Measurements from ENCODE around the gene RNF207. TPM values are rescaled to one million over a fixed set of nuclear protein-coding genes. Genes with fewer than 3 reads are reported as not detected.

RNF207 gene
- total RNA-seq, 1 experiment from 2014 or later: 2.9 TPM

DNA sequence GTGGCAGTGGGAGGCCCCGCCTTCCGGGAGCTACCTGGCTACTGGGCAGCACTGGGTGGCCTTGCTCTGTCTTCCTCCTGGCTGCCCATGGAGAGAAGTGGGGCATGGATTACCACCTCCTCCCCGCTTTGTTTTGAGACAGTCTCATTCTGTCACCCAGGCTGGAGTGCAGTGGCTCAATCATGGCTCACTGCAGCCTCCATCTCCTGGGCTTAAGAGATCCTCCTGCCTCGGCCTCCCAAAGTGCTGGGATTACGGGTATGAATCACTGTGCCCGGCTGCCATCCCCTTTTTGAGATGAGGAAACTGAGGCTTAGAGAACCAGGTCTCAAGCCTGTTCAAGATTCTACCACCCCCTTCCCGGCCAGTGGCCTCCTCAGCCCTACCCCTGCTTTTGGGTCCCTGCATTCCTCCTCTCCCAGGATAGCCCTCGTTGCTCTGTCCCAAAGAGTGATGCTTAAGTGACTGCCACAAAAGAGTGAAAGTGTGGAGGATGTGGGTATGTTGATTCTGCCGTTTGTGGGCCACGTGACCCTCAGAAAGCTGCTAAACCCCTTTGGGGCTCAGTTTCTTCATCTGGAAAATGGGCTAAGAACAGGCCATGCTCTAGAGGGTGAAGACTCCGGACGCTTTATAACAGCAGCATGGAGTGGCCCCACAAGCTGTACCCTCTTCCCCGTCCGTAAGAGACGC lies 45.9 kb downstream of the RNF207 start:
- no peak for DNase-seq (ENCODE audit: low read depth, low spot score)
- in situ Hi-C loops (cut with HindIII; ENCODE audit: low pct_unique_long_range_greater_than_20kb, low sequenced_read_pairs): no loop called here

GRCh38 chr1:6252374-6252710 lies 46.4 kb downstream of the RNF207 start:
- in situ Hi-C loops (cut with HindIII; ENCODE audit: low pct_unique_long_range_greater_than_20kb, low sequenced_read_pairs): no loop called here
- no peak for DNase-seq (ENCODE audit: low read depth, low spot score)

GRCh38 chr1:6253380-6253779 lies 47.5 kb downstream of the RNF207 start:
- in situ Hi-C loops (cut with HindIII; ENCODE audit: low pct_unique_long_range_greater_than_20kb, low sequenced_read_pairs): no loop called here
- no peak for DNase-seq (ENCODE audit: low read depth, low spot score)

DNA sequence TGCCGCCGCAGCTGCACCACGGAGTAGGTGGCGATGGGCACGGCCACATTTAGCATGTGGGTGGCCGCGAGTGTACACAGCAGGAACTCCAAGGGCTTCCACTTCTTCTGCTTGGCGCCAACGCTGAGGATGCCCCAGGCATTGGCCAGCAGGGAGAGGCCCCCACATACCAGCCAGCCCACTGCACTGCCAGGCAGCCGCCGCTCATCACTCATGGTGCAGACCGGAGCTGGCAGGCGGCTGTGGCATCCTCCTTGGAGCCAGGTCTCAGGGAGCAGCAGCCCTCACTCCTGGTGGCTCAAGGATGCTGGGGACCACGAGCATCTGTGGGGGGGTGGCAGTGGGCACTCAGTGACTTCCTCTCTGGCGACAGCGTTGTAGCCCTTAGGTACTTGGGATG lies 48.8 kb downstream of the RNF207 start:
- no peak for DNase-seq (ENCODE audit: low read depth, low spot score)

DNA sequence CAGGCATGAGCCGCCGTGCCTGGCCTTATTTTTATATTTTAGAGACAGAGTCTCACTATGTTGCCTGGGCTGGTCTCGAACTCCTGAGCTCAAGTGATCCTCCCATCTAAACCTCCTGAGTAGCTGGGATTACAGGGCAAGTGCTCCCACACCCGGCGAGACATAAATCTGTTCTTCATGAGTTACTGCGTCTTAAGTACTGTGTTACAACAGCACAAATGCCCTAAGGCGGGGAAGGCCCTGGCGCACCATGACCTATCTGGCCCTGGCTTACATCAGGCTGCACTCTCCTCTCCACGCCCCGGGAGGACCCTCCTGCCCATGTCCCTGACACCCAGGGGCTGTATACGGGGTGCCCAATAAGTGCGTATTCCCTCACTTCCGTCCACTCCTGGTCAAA lies 50.7 kb downstream of the RNF207 start:
- in situ Hi-C loops (cut with HindIII; ENCODE audit: low pct_unique_long_range_greater_than_20kb, low sequenced_read_pairs): no loop called here

More for the DNA sequence above, 48.8 kb downstream of the RNF207 start:
- in situ Hi-C loops (cut with HindIII; ENCODE audit: low pct_unique_long_range_greater_than_20kb, low sequenced_read_pairs): no loop called here

DNA sequence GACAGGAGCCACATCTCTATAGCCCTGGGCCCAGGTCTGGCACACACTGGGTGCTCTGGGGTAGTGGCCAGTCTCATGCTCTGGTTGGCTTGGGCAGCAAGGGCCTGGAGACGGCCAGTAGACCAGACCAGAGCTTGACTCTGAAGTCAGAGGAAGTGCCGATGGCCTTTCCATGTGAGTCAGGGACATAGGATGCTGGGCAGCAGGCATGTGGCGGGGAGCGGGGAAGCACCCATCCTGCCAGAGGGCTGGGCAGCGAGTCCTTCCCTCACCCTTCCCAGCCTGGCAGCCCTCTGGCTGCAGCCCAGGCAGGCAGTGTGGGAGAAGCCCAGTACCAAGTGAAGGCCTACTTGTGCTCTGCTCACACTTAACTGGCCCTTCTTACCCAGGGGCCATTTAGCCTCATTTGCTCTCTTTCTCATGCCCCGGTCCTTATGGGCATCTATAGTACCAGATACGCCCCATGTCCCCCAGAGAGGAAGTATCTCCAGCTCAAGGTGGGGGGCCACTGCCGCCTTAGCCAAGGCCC lies 51.7 kb downstream of the RNF207 start:
- in situ Hi-C loops (cut with HindIII; ENCODE audit: low pct_unique_long_range_greater_than_20kb, low sequenced_read_pairs): no loop called here
- DNase-seq (ENCODE audit: low read depth, low spot score): no peak

More for the DNA sequence above, 50.7 kb downstream of the RNF207 start:
- no peak for DNase-seq (ENCODE audit: low read depth, low spot score)

DNA sequence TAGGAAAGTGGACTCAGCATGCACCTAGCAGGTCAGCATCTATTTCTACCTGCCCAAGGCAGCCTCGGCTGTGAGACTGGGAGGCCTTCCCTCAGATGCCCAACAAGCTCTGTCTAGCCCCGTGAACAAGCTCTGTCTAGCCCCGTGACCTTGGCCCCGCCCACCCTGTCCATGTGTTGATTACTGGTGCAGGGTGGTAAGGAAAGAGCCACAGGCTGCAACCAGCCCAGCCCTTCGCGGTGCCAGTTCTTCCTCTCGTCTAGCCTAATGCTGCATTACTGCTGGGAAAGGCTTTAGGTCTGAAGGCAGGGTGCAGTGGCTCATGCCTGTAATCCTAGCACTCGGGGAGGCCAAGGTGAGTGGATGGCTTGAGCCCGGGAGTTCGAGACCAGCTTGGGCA lies 52.8 kb downstream of the RNF207 start:
- no peak for DNase-seq (ENCODE audit: low read depth, low spot score)
- in situ Hi-C loops (cut with HindIII; ENCODE audit: low pct_unique_long_range_greater_than_20kb, low sequenced_read_pairs): no loop called here

- in situ Hi-C loops (cut with HindIII; ENCODE audit: low pct_unique_long_range_greater_than_20kb, low sequenced_read_pairs): no loop called here
Measured at GRCh38 chr1:6259491-6260362, 53.8 kb downstream of the RNF207 start.

DNA sequence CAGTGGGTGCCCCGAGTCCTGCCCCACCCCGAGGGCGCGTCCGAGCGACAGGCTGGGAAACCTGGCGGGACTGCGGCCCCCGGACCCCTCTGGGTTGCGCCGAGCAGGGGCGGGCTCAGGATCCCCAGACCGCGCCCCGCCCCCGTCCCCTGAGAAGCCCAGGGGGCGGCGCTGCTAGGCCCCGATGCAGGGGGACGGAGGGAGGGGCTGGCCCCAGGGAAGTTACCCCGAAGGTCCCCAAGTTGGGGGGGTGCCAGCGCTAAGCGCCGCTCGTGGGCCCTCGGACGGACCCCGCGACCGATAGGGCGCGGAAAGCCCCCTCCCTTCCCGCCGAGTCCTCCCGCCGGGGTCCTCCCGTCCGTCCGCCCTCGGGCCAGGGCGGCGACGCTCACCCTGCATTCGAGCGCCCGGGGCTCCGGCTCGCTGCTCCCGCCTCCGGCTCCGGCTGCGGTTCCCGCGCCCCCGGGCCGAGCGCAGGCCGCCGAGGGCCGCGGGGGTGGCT lies 54.6 kb downstream of the RNF207 start:
- DNase-seq (ENCODE audit: low read depth, low spot score): no peak
- in situ Hi-C loops (cut with HindIII; ENCODE audit: low pct_unique_long_range_greater_than_20kb, low sequenced_read_pairs): no loop called here

More at GRCh38 chr1:6259491-6260362, 53.8 kb downstream of the RNF207 start:
- DNase-seq (ENCODE audit: low read depth, low spot score): peak; percentile 66

DNA sequence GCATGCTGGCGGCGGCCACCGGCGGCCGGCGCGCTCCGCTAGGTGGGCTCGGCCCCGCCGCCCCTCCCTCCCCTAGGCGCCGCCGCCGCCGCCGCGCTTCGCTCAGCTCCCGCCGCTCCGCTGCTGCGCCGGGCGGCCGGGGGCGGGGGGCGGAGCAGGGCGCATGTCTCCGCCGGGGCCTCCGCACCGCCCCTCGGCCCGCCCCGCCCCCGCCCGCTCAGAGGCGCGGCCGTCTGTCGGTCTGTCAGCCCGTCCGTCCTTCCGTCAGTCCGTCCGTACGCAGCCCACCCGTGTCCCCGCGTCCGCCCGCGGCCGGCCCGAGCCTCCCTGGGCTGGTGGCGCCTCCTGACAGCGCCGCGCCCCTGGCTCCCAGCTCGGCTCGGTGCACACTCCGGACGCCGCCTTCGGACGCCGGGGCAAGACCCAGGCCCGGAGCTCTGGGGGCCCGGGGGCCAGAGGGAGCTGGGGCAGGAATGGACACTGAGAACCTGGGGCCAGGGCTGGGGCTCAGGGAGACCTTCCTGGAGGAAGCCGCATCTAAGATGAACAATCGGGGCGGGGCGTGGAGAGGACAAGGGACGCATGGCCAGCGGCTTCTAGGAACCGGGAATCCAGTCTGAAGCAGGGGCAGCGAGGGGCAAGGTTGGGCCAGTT lies 55.2 kb downstream of the RNF207 start, which contains the start of gene GPR153:
Gene GPR153 (minus strand): TSS at position 138 of the 654 bp plus-strand sequence. CDS start 6,193 bp downstream, outside the sequence.
- peak; percentile 43 for DNase-seq (ENCODE audit: low read depth, low spot score)
- in situ Hi-C loops (cut with HindIII; ENCODE audit: low pct_unique_long_range_greater_than_20kb, low sequenced_read_pairs): no loop called here

DNA sequence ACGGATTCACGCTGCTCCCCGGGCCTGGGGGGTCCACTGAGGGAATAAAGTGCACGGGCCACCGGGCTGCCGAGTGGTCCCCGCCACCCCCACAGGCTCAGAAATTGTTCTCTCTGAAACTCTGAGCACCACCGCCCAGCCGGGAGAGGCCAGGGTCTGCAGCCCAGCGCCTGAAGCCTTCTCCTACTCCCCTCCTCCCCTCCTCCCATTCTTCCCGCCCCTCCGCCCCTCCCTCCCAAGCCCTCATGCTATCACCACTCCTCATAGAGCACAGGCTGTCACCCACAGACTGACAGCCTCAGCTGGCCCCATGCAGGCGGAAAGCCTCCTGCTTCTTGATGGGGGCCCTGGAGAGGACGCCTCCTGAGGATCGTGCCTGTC lies 55.7 kb downstream of the RNF207 start:
- in situ Hi-C loops (cut with HindIII; ENCODE audit: low pct_unique_long_range_greater_than_20kb, low sequenced_read_pairs): no loop called here
- no peak for DNase-seq (ENCODE audit: low read depth, low spot score)

GRCh38 chr1:6262555-6263420 lies 56.9 kb downstream of the RNF207 start:
- DNase-seq (ENCODE audit: low read depth, low spot score): no peak
- in situ Hi-C loops (cut with HindIII; ENCODE audit: low pct_unique_long_range_greater_than_20kb, low sequenced_read_pairs): no loop called here

- no peak for DNase-seq (ENCODE audit: low read depth, low spot score)
- in situ Hi-C loops (cut with HindIII; ENCODE audit: low pct_unique_long_range_greater_than_20kb, low sequenced_read_pairs): no loop called here
Measured at GRCh38 chr1:6263716-6264115, 57.8 kb downstream of the RNF207 start.

- DNase-seq (ENCODE audit: low read depth, low spot score): no peak
- in situ Hi-C loops (cut with HindIII; ENCODE audit: low pct_unique_long_range_greater_than_20kb, low sequenced_read_pairs): no loop called here
Measured at GRCh38 chr1:6265151-6265550, 59.2 kb downstream of the RNF207 start.

- no peak for DNase-seq (ENCODE audit: low read depth, low spot score)
- in situ Hi-C loops (cut with HindIII; ENCODE audit: low pct_unique_long_range_greater_than_20kb, low sequenced_read_pairs): no loop called here
Measured at GRCh38 chr1:6266641-6267040, 60.7 kb downstream of the RNF207 start.

DNA sequence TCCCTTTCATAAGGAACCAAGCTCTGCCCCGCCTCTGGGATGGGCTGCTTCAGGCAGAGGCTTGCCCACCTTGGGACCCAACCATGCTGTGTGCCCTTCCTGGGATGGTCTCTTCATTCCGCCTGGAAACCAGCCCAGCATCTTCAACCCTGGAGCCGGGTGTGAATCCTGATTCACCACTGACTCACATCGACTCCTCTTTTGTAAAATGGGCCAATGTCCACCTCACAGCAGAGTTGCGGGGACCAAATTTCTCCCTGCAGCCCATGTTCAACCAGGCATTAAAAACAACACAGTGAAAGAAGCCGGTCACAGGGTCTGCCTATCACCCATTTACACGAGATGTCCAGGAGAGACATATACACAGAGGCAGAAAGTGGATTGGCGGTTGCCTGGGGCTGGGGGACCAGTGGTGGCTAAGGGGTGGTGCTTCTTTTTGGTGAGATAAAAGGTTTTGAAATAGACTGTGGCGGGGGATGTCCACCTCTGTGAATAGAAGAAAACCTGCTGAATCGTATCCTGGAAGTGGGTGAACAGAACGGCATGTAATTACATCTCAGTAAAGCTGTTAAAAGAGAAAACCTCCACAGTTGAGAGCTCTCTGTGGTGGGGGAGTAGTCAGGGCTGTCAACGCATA lies 61.9 kb downstream of the RNF207 start:
- in situ Hi-C loops (cut with HindIII; ENCODE audit: low pct_unique_long_range_greater_than_20kb, low sequenced_read_pairs): no loop called here
- DNase-seq (ENCODE audit: low read depth, low spot score): no peak

- in situ Hi-C loops (cut with HindIII; ENCODE audit: low pct_unique_long_range_greater_than_20kb, low sequenced_read_pairs): no loop called here
- DNase-seq (ENCODE audit: low read depth, low spot score): no peak
Measured at GRCh38 chr1:6268415-6268814, 62.5 kb downstream of the RNF207 start.
